ENCODE results near the gene ADSS2.
"Not testable (repeated sequence)": the region's sequence is repeated elsewhere in the genome, so short reads cannot be mapped to it uniquely, and the experiment has no call there.

The ADSS2 gene

DNA sequence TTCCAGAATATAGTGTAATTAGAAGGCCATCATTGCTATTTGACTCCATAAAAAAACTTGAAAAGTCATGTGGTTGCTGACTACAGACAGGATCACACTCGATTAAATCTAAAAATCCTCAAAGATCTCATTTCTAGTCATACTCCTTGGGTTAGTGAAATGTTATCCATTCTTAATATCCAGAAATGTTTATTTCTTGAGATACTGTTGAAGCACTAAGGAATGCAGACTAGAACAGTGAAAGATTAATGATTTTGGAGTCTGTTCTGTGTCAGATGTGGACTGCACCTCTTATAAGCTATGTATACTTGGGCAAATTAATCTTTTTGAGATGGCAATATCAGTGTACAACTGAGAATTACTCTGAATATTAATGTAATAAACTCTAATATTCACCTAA lies 65.1 kb downstream of the ADSS2 start:
- Histone ChIP-seq H3K9ac (no peak overlapping the region), H3K4me2 (no peak overlapping the region), H3K27ac (no peak overlapping the region), H3K27me3 (no peaks in the 10 kb centered on the region), H3K4me1 (peaks cover 0 to 11% (median 0%) of the 10 kb centered on the region in 10 experiments; a peak in 3 of 20 replicates), H3K4me3 (no peak overlapping the region), H3K9me3 (replicated peaks in 1 of 11) (no peaks in the 10 kb centered on the region), H4K20me1 (no peaks in the 10 kb centered on the region), H3K36me3 (no peaks in the 10 kb centered on the region)
- no peak for TF ChIP-seq Cebpa-rat (IDR thresholded peaks at IDR 0.05)

DNA sequence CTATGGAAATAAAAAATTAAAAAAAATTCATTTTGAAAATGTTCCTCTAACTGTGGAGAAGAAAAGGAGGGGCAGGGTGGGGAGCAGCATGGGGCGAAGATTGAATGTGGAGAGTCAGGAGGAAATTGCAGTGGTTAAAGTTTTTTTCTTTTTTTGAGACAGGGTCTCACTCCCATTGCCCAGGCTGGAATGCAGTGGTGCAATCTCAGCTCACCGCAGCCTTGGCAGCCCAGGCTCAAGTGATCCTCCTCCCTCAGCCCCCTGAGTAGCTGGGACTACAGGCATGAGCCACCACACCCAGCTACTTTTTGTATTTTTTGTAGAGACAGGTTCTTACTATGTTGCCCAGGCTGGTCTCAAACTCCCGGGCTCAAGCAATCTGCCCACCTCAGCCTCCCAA lies 67.6 kb downstream of the ADSS2 start:
- H3K27ac ChIP-seq: no peak overlapping the region
- no peak for TF ChIP-seq Cebpa-rat (IDR thresholded peaks at IDR 0.05)
- no peak overlapping the region for H3K9ac ChIP-seq
- H4K20me1 ChIP-seq: no peaks in the 10 kb centered on the region
- H3K27me3 ChIP-seq: no peaks in the 10 kb centered on the region
- H3K9me3 ChIP-seq (replicated peaks in 1 of 11): no peaks in the 10 kb centered on the region
- peaks cover 0 to 11% (median 0%) of the 10 kb centered on the region in 10 experiments; a peak in 3 of 20 replicates for H3K4me1 ChIP-seq
- no peak overlapping the region for H3K4me3 ChIP-seq
- H3K36me3 ChIP-seq: no peaks in the 10 kb centered on the region
- H3K4me2 ChIP-seq: no peak overlapping the region

DNA sequence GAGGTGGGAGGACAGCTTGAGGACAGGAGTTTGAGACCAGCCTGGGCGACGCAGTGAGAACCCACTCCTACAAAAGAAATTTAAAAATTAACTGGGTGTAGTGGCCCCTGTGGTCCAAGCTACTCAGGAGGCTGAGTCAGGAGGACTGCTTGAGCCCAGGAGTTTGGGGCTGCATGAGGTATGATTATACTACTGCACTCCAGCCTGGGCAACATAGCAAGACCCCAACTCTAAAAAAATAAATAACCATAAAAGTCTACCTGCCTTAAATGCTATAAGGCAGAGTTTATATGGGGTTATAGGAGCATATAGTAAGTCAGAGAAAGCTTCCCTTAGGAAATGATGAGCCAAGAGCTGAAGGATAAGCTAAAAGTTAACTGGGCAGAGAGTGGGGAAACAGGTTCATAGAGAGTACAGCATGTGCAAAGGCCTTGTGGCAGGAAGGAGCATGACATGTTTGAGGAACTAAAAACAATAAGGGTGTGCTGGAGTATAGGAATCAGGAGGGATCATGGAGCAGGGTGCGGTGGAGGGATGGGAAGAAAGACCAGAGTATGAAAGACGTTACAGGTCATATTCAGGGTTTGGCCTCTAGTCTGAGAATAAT lies 68.3 kb downstream of the ADSS2 start:
- Histone ChIP-seq H3K36me3 (no peaks in the 10 kb centered on the region), H3K4me1 (peaks cover 0 to 11% (median 0%) of the 10 kb centered on the region in 10 experiments; a peak in 3 of 20 replicates), H3K4me3 (no peak overlapping the region), H4K20me1 (no peaks in the 10 kb centered on the region), H3K9ac (no peak overlapping the region), H3K4me2 (no peak overlapping the region), H3K27ac (no peak overlapping the region), H3K9me3 (replicated peaks in 1 of 11) (no peaks in the 10 kb centered on the region), H3K27me3 (no peaks in the 10 kb centered on the region)
- no peak for TF ChIP-seq Cebpa-rat (IDR thresholded peaks at IDR 0.05)

- no peak for TF ChIP-seq Cebpa-rat (IDR thresholded peaks at IDR 0.05)
These were observed 69.7 kb downstream of the ADSS2 start for GRCh38 chr1:244381878-244382565.

DNA sequence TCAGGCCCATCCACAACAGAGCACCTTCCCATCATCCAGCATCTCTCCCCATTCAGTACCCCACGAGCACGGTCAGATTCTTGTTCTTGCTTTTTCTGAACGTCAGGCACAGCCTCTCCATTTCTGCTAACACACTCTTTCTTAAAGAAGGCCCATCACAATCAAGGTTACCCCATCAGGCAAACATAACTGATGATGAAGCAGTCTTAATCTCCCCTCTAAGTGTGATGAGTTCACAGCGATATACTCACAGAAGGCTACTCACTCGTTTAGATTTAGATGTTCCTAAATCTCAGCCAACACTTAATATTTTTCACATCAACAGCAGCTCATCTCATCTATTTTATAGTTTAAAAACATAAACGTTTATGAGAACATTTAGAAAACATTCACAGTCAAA lies 75.6 kb downstream of the ADSS2 start:
- no peak for TF ChIP-seq Cebpa-rat (IDR thresholded peaks at IDR 0.05)

More at GRCh38 chr1:244381878-244382565, 69.7 kb downstream of the ADSS2 start:
- no peaks in the 10 kb centered on the region for H3K36me3 ChIP-seq
- H3K27me3 ChIP-seq: no peaks in the 10 kb centered on the region
- no peak overlapping the region for H3K27ac ChIP-seq
- no peak overlapping the region for H3K9ac ChIP-seq
- H3K9me3 ChIP-seq (replicated peaks in 1 of 11): no peaks in the 10 kb centered on the region
- H3K4me3 ChIP-seq: no peak overlapping the region
- H4K20me1 ChIP-seq: no peaks in the 10 kb centered on the region
- H3K4me1 ChIP-seq: peaks cover 0 to 11% (median 0%) of the 10 kb centered on the region in 10 experiments; a peak in 3 of 20 replicates
- H3K4me2 ChIP-seq: 0 out of 22 replicates have a peak overlapping the region, but pooled peaks of 2 of the 11 experiments have one; percentile 8 to 27

DNA sequence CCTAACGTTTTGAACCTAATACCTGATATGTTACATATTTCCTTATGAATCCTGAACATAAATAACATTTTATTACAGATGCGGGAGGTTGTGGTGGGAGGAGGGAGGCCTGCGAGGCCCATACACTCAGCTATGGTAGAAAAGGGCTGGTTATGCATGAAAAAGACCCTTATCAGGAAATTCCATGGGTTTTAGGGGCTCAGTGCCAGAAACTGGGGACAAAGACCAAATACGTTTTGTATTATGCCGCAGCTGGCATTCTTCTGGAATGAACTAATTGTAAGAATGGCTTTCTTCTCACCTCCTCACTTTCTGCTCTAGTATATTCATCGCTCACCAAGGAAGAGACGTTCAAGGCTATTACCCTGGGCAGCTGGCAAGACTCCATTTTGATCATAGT lies 76.7 kb downstream of the ADSS2 start:
- Histone ChIP-seq H3K27ac (no peak overlapping the region), H3K4me2 (no peak overlapping the region), H3K36me3 (no peaks in the 10 kb centered on the region), H3K27me3 (no peaks in the 10 kb centered on the region), H3K4me3 (no peak overlapping the region), H4K20me1 (no peaks in the 10 kb centered on the region), H3K9me3 (replicated peaks in 1 of 11) (no peaks in the 10 kb centered on the region), H3K9ac (no peak overlapping the region), H3K4me1 (no peaks in the 10 kb centered on the region)
- TF ChIP-seq Cebpa-rat (IDR thresholded peaks at IDR 0.05): no peak

More for the DNA sequence above, 75.6 kb downstream of the ADSS2 start:
- Histone ChIP-seq H3K27ac (no peak overlapping the region), H3K4me1 (no peaks in the 10 kb centered on the region), H3K9ac (no peak overlapping the region), H3K9me3 (replicated peaks in 1 of 11) (no peaks in the 10 kb centered on the region), H3K36me3 (no peaks in the 10 kb centered on the region), H4K20me1 (no peaks in the 10 kb centered on the region), H3K4me3 (no peak overlapping the region), H3K27me3 (no peaks in the 10 kb centered on the region), H3K4me2 (no peak overlapping the region)

DNA sequence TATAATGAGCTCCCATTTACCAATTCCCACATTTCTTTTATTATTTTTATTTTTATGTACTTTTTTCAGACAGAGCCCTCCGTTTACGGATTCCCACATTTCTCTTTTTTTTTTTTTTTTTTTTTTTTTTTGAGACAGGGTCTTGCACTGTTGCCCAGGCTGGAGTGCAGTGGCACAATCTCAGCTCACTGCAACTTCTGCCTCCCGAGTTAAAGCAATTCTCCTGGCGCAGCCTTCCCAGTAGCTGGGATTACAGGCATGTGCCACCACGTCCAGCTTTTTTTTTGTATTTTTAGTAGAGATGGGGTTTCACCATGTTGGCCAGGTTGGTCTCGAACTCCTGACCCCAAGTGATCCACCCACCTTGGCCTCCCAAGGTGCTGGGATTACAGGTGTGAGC lies 77.2 kb downstream of the ADSS2 start:
- not testable (repeated sequence) for H3K4me3 ChIP-seq; H4K20me1 ChIP-seq; H3K36me3 ChIP-seq; H3K27ac ChIP-seq; H3K27me3 ChIP-seq; H3K9ac ChIP-seq; H3K9me3 ChIP-seq (replicated peaks in 1 of 11); H3K4me1 ChIP-seq; H3K4me2 ChIP-seq

DNA sequence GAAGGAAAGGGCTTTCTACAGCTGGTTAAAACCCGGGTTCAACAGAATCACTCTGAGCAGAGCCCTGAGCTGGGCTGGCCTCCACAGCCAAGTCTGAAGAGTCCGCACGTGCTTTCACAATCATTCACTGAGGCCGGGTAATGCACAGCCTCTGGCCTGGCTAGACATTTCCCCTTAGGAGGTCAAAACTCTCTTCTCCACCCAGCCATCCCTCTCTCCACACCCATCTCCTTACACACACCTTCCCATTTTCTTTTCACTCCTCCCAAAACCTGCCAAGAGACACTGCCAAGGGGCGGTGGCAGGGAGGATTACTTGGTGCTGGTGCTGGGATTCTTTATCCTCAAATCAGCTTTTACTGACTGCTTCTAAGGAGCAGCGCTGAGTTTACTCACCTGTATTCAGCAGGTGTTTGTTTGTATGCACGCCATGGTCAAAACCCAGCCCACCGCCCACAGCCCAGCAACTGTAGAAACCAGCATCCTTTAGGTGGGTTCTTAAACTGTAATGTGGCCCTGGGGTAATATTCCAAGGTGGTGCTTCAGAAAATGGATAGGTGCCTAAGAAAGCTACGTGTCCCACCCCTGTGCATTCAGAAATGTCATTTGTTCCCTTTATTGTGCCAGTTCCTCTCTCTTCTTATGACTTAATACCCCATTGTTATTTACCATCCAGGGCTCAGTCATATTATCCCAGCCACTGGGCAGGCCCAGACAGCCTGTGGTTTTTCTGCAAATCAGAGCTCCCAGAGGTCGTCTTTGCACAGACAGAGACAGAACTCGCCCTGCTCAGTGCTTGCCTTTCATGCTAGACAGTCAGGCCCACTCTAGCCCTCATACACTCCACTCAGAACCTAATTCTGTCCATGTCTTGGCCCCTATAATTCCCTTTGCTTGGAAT lies 80.2 kb downstream of the ADSS2 start:
- H4K20me1 ChIP-seq: no peaks in the 10 kb centered on the region
- H3K4me2 ChIP-seq: no peak overlapping the region
- no peak overlapping the region for H3K27ac ChIP-seq
- no peaks in the 10 kb centered on the region for H3K9me3 ChIP-seq (replicated peaks in 1 of 11)
- no peaks in the 10 kb centered on the region for H3K36me3 ChIP-seq
- no peak for TF ChIP-seq Cebpa-rat (IDR thresholded peaks at IDR 0.05)
- peaks cover 0 to 13% (median 0%) of the 10 kb centered on the region in 10 experiments; a peak in 6 of 20 replicates for H3K4me1 ChIP-seq
- H3K4me3 ChIP-seq: no peak overlapping the region
- H3K27me3 ChIP-seq: no peaks in the 10 kb centered on the region
- H3K9ac ChIP-seq: no peak overlapping the region; a peak in 1 of 22 replicates

- Histone ChIP-seq H3K4me3 (no peak overlapping the region), H3K4me1 (peaks cover 0 to 16% (median 0%) of the 10 kb centered on the region in 10 experiments; a peak in 6 of 20 replicates), H3K9ac (no peak overlapping the region), H3K4me2 (no peak overlapping the region), H3K9me3 (replicated peaks in 1 of 11) (peaks cover 7 to 11% (median 9%) of the 10 kb centered on the region in 11 experiments), H3K27ac (no peak overlapping the region), H3K27me3 (no peaks in the 10 kb centered on the region), H4K20me1 (no peaks in the 10 kb centered on the region), H3K36me3 (no peaks in the 10 kb centered on the region)
- TF ChIP-seq Cebpa-rat (IDR thresholded peaks at IDR 0.05): no peak
These were observed 81.6 kb downstream of the ADSS2 start for GRCh38 chr1:244370060-244370637.
